PC-3 (cell line): ENCODE measurements around the gene GRIN2B. TPM values are rescaled to one million over a fixed set of nuclear protein-coding genes. Genes with fewer than 3 reads are reported as not detected.

Source experiments
- ATAC-seq: fragments of 200-7000 bp; cut with Tn5 transposase; 2 replicates; pipeline ENCODE4 v1.9.1; 2020; ENCODE audit warnings: mild to moderate bottlenecking, moderate library complexity
- BruUV-seq: library from RNA; stranded (reverse); fragments of 400-500 nt; replicated peaks from 2 replicates; lab custom pipeline; 2021; lab: Mats Ljungman, UMichigan
- CTCF ChIA-PET: fragments of 300-600 bp; sonication (Branson Sonifier 250); formaldehyde crosslinking; loops from one replicate; lab custom pipeline; 2022; ENCODE audit warnings: antibody characterized with exemption; lab: Charles Lee
- POLR2A ChIA-PET: fragments of 300-600 bp; sonication (Branson Sonifier 250); formaldehyde crosslinking; loops from one replicate; lab custom pipeline; 2022; ENCODE audit warnings: antibody characterized with exemption; ENCODE audit not compliant: unreplicated experiment; lab: Charles Lee
- DNase-seq: peaks from one replicate; pipeline ENCODE4 v3.0.0-alpha.2; 2015
- H2AFZ ChIP-seq: fragments of 300-600 bp; sonication (generic); 2 replicates; pipeline ENCODE4 v1.6.0; 2016; ENCODE audit warnings: antibody characterized with exemption, low read length
- H3F3A ChIP-seq: fragments of 300-600 bp; sonication (generic); one replicate; pipeline ENCODE4 v1.6.0; 2017; ENCODE audit warnings: antibody characterized with exemption, low read length, control low read depth, mild to moderate bottlenecking; ENCODE audit not compliant: unreplicated experiment
- H3K27ac ChIP-seq: fragments of 300-600 bp; sonication (generic); 2 replicates; pipeline ENCODE4 v1.5.1; 2016; ENCODE audit warnings: mild to moderate bottlenecking, low read length
- H3K27me3 ChIP-seq: fragments of 300-600 bp; sonication (generic); 2 replicates; pipeline ENCODE4 v1.6.1; 2016; ENCODE audit warnings: low read length, mixed read lengths
- H3K36me3 ChIP-seq: fragments of 300-600 bp; sonication (generic); 2 replicates; pipeline ENCODE4 v1.6.1; 2016; ENCODE audit warnings: low read depth, mixed run types, low read length, mixed read lengths
- H3K4me1 ChIP-seq: fragments of 300-600 bp; sonication (generic); 2 replicates; pipeline ENCODE4 v1.5.1; 2016; ENCODE audit warnings: low read length; ENCODE audit not compliant: insufficient read depth
- H3K4me2 ChIP-seq: fragments of 300-600 bp; sonication (generic); 2 replicates; pipeline ENCODE4 v1.6.0; 2016; ENCODE audit warnings: low read length
- H3K4me3 ChIP-seq: fragments of 300-600 bp; sonication (generic); 2 replicates; pipeline ENCODE4 v1.5.1; 2016; ENCODE audit warnings: mild to moderate bottlenecking, low read length, mixed read lengths
- H3K79me2 ChIP-seq: fragments of 300-600 bp; sonication (generic); 2 replicates; pipeline ENCODE4 v1.6.1; 2017; ENCODE audit warnings: low read length, mixed read lengths
- H3K9ac ChIP-seq: fragments of 300-600 bp; sonication (generic); 2 replicates; pipeline ENCODE4 v1.6.0; 2016; ENCODE audit warnings: mild to moderate bottlenecking, low read length
- H3K9me2 ChIP-seq: fragments of 300-600 bp; sonication (generic); replicated peaks from 2 replicates; pipeline ENCODE4 v1.6.1; 2016; ENCODE audit warnings: mixed run types, low read length, mixed read lengths
- H3K9me3 ChIP-seq: fragments of 300-600 bp; sonication (generic); 2 replicates; pipeline ENCODE4 v1.6.1; 2016; ENCODE audit warnings: low read length, mixed read lengths
- H4K20me1 ChIP-seq: fragments of 300-600 bp; sonication (generic); 2 replicates; pipeline ENCODE4 v1.6.1; 2016; ENCODE audit warnings: low read length, mixed read lengths
- CTCF ChIP-seq: fragments of 300-600 bp; sonication (generic); conservative IDR thresholded peaks from 2 replicates; pipeline ENCODE4 v1.5.1; 2017; ENCODE audit warnings: antibody characterized with exemption, low read depth, mild to moderate bottlenecking, low read length
- EZH2 ChIP-seq: fragments of 300-600 bp; sonication (generic); IDR thresholded peaks from one replicate; pipeline ENCODE4 v1.6.1; 2017; ENCODE audit warnings: antibody characterized with exemption, mild to moderate bottlenecking, low read length; ENCODE audit not compliant: unreplicated experiment
- EZH2phosphoT487 ChIP-seq: fragments of 300-600 bp; sonication (generic); IDR thresholded peaks from 2 replicates; pipeline ENCODE4 v1.6.1; 2018; ENCODE audit warnings: mild to moderate bottlenecking, antibody characterized with exemption, low read length, borderline replicate concordance
- intact Hi-C: fragments of 100-400 bp; cut with micrococcal nuclease; formaldehyde crosslinking; loops from 2 replicates; pipeline ENCODE4 v1.9.0; 2023
- total RNA-seq: library from RNA; depleted of rRNA; stranded (reverse); fragments of >200 nt; gene quantifications from 2 replicates; pipeline ENCODE4 v1.2.3, GENCODE V29; 2014

GRIN2B gene
- total RNA-seq, 1 experiment from 2014 or later = not detected

GRCh38 chr12:13973996-13974395, 7.4 kb downstream of the GRIN2B start:
- no peaks in the 10 kb centered on the region for H3K36me3 ChIP-seq
- TF ChIP-seq EZH2phosphoT487 (no peak), CTCF (no peak), EZH2 (no peak)
- no peak overlapping the region for H2AFZ ChIP-seq
- H3K4me2 ChIP-seq = no peak overlapping the region
- ChIA-PET POLR2A (no interaction called here), CTCF (no interaction called here)
- no peaks in the 10 kb centered on the region for H4K20me1 ChIP-seq
- H3K79me2 ChIP-seq = no peaks in the 10 kb centered on the region
- no TSS peak for BruUV-seq
- H3K4me1 ChIP-seq = no peaks in the 10 kb centered on the region
- peaks cover 44% of the 10 kb centered on the region for H3K27me3 ChIP-seq
- no peaks in the 10 kb centered on the region for H3F3A ChIP-seq
- intact Hi-C loops = no loop called here
- H3K9me3 ChIP-seq = no peaks in the 10 kb centered on the region
- no peak for ATAC-seq
- H3K27ac ChIP-seq = no peak overlapping the region
- H3K9ac ChIP-seq = no peak overlapping the region
- no peak overlapping the region for H3K4me3 ChIP-seq
- H3K9me2 ChIP-seq = no peaks in the 10 kb centered on the region
- no peak for DNase-seq

DNA sequence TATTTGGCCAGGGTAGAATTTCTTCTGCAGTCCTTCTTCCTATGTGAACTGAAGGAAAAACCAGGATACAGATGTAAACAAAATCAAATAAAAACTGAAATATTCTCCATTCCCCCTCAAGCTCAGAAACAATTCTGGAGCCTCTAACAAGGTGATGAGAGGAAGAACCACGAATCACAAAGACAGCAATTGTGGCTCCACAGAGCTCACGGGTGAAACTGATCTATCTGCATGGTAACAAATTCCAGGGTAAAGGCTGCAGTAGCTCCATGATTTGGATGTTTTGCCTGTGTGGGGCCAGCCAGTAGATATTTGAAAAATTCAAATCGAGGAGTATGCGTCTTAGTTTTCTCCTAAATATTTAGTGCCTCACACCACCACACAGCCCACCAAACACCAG, 10.6 kb downstream of the GRIN2B start:
- BruUV-seq = no TSS peak
- no peak overlapping the region for H3K4me3 ChIP-seq
- no peaks in the 10 kb centered on the region for H3K9me2 ChIP-seq
- no peak overlapping the region for H3K9ac ChIP-seq
- H2AFZ ChIP-seq = no peak overlapping the region
- peaks cover 18% of the 10 kb centered on the region; the same call in 1 of the 2 replicates for H3K27me3 ChIP-seq
- H3F3A ChIP-seq = no peaks in the 10 kb centered on the region
- ChIA-PET CTCF (no interaction called here), POLR2A (no interaction called here)
- no peaks in the 10 kb centered on the region for H3K36me3 ChIP-seq
- TF ChIP-seq EZH2 (no peak), CTCF (no peak), EZH2phosphoT487 (no peak)
- H3K79me2 ChIP-seq = no peaks in the 10 kb centered on the region
- intact Hi-C loops = no loop called here
- no peak for DNase-seq
- H3K27ac ChIP-seq = no peak overlapping the region
- no peak overlapping the region for H3K4me2 ChIP-seq
- no peak for ATAC-seq
- H3K9me3 ChIP-seq = no peaks in the 10 kb centered on the region
- no peaks in the 10 kb centered on the region for H3K4me1 ChIP-seq
- H4K20me1 ChIP-seq = no peaks in the 10 kb centered on the region

DNA sequence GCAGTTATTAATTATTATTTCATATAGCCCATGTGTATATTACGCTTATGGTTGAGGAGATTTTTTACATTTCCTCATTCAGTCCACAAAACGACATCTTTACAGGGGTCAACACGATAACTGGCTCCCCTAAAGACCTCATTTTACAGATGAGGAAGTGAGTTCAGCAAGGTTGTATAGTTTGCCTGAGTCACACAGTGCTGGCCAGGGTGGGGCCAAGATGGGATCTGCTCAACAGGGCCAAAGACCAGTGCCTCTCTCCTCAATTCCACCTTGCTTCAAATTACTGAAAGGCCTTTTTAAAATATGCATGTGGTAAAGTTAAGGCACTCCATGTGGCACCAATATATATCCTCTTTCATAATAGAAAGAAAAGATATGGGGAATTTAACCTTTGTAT, 13.1 kb downstream of the GRIN2B start:
- Histone ChIP-seq H3K9ac (no peak overlapping the region), H3K36me3 (no peaks in the 10 kb centered on the region), H3K4me3 (no peak overlapping the region), H3K79me2 (no peaks in the 10 kb centered on the region), H3K4me2 (no peak overlapping the region), H3K9me2 (no peaks in the 10 kb centered on the region), H3F3A (no peaks in the 10 kb centered on the region), H3K4me1 (no peaks in the 10 kb centered on the region), H2AFZ (no peak overlapping the region), H4K20me1 (no peaks in the 10 kb centered on the region), H3K27ac (no peak overlapping the region), H3K9me3 (no peaks in the 10 kb centered on the region), H3K27me3 (peaks cover 27% of the 10 kb centered on the region)
- intact Hi-C loops = no loop called here
- DNase-seq (no peak), ATAC-seq (no peak)
- TF ChIP-seq CTCF (no peak), EZH2 (no peak)
- ChIA-PET POLR2A (no interaction called here), CTCF (no interaction called here)
- BruUV-seq = no TSS peak
